GM12801 (cell line): Measurements from ENCODE around the gene TDO2.

Experiments used
- CTCF ChIP-seq: IDR thresholded peaks from one replicate; pipeline ENCODE4 v1.5.1; 2011; ENCODE audit warnings: control low read depth; ENCODE audit not compliant: insufficient read length; ENCODE audit errors: extremely low read depth

The TDO2 gene

GRCh38 chr4:155954939-155955338, 51.4 kb downstream of the TDO2 start:
- no peak for TF ChIP-seq CTCF

GRCh38 chr4:155956461-155956860, 53.0 kb downstream of the TDO2 start:
- TF ChIP-seq CTCF, result no peak

- TF ChIP-seq CTCF, result no peak
Measured at GRCh38 chr4:155959417-155959816, 55.9 kb downstream of the TDO2 start.

GRCh38 chr4:155960522-155960921, 57.0 kb downstream of the TDO2 start:
- TF ChIP-seq CTCF, result no peak

GRCh38 chr4:155961575-155961974, 58.1 kb downstream of the TDO2 start:
- TF ChIP-seq CTCF, result no peak

GRCh38 chr4:155962767-155963166, 59.3 kb downstream of the TDO2 start:
- no peak for TF ChIP-seq CTCF

- no peak for TF ChIP-seq CTCF
Measured at GRCh38 chr4:155964016-155964891, 60.8 kb downstream of the TDO2 start.
